ENCODE results near the gene MAGEF1. TPM values are rescaled to one million over a fixed set of nuclear protein-coding genes. Genes with fewer than 3 reads are reported as not detected.

MAGEF1 gene
- total RNA-seq, 1 experiment from 2014 or later = 59.1 TPM

DNA sequence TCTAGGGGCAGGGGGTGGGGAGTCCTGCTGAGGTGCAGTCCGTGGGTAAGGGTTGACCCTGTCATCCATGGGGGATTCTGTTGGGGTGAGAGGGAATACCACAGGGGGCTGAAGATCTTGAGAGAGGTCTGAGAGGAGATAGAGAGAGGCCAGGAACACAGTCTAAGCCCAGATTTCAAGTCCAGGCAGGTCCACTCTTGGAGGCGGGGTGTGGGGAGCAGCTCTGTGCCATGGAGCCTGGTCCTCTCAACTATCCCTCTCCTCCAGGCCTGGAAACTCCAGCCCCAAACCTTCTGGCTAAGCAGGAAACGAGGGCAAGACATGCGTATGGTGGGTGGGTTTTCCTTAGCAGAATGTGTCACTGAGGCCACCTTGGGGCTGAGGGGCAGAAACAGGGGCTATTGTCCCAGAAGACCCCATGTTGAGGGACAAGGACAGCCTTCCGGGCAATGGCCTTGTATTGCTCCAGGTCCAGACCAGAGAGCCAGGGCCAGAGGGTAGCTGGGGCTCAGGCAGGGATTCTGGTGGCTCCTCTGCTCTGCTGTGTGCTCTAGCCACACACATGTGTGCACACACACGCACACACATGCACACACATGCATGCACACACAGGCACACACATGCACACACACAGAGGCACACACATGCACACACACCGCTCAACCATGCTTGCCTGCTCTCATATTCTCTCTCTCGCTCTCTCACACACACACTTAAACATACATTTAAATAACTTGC lies 48.6 kb upstream of the MAGEF1 start:
- Histone ChIP-seq H3K4me1 (no peaks in the 10 kb centered on the region), H3K36me3 (ENCODE audit: control insufficient read depth, insufficient read depth, low read length) (no peaks in the 10 kb centered on the region), H3K9me3 (no peaks in the 10 kb centered on the region), H3K27me3 (replicated peaks; ENCODE audit: control insufficient read depth, insufficient read depth, low read length) (no peaks in the 10 kb centered on the region), H3K4me3 (ENCODE audit: low read depth, low read length) (no peak overlapping the region)
- Mint-ChIP-seq H3K4me1 (ENCODE audit: low read depth, unreplicated experiment) (peaks cover 8% of the 10 kb centered on the region), H3K4me3 (ENCODE audit: unreplicated experiment) (no peak overlapping the region), H3K27me3 (ENCODE audit: insufficient read depth, unreplicated experiment) (no peaks in the 10 kb centered on the region), H3K27ac (ENCODE audit: unreplicated experiment) (no peak overlapping the region), H3K9me3 (ENCODE audit: unreplicated experiment) (no peaks in the 10 kb centered on the region), H3K36me3 (ENCODE audit: insufficient read depth, unreplicated experiment) (no peaks in the 10 kb centered on the region)
- POLR2A ChIA-PET = no interaction called here
- TF ChIP-seq, protein P1, sequence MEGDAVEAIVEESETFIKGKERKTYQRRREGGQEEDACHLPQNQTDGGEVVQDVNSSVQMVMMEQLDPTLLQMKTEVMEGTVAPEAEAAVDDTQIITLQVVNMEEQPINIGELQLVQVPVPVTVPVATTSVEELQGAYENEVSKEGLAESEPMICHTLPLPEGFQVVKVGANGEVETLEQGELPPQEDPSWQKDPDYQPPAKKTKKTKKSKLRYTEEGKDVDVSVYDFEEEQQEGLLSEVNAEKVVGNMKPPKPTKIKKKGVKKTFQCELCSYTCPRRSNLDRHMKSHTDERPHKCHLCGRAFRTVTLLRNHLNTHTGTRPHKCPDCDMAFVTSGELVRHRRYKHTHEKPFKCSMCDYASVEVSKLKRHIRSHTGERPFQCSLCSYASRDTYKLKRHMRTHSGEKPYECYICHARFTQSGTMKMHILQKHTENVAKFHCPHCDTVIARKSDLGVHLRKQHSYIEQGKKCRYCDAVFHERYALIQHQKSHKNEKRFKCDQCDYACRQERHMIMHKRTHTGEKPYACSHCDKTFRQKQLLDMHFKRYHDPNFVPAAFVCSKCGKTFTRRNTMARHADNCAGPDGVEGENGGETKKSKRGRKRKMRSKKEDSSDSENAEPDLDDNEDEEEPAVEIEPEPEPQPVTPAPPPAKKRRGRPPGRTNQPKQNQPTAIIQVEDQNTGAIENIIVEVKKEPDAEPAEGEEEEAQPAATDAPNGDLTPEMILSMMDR (IDR thresholded peaks at IDR 0.05; ENCODE audit: insufficient read depth in 1 of 2, low read depth in 1 of 2, low read length in 1 of 2, severe bottlenecking in 1 of 2, unreplicated experiment in 1 of 2) = no peak
- intact Hi-C loops (cut with micrococcal nuclease; ENCODE audit: unreplicated experiment) = no loop called here
- CTCF ChIA-PET = no interaction called here
- no TSS peak for BruUV-seq (replicated peaks)
- no peak for DNase-seq

DNA sequence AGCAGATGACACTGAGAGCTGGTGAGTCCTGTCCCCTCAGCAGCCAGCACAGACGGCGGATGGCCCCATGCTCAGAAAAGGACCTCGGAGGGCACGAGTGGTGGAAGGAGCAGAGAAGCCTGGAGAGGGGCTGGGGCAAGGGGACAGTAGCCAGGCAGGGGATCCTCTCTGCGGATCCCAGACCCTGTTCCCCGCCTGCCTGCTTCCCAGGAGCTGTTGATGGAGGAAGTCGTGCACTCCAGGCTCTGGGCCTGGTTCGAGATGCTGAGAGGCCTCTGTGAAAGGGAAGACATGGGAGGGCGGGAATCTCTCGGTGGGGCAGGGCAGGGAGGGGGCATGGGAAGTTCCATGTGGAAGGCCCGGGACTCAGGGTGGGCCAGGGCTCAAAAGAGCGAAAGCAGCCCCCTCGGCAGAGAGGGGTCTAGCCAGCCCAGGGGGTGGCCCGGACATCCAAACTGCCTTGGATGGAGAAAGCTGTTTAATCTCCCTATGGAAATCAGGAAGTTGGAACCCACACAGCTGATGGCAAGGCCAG lies 47.9 kb upstream of the MAGEF1 start:
- no peak for DNase-seq
- H3K27ac Mint-ChIP-seq (ENCODE audit: unreplicated experiment) = no peak overlapping the region
- no peaks in the 10 kb centered on the region for H3K27me3 ChIP-seq (replicated peaks; ENCODE audit: control insufficient read depth, insufficient read depth, low read length)
- H3K36me3 ChIP-seq (ENCODE audit: control insufficient read depth, insufficient read depth, low read length) = no peaks in the 10 kb centered on the region
- ChIA-PET CTCF (no interaction called here), POLR2A (no interaction called here)
- H3K4me3 Mint-ChIP-seq (ENCODE audit: unreplicated experiment) = no peak overlapping the region
- no peak overlapping the region for H3K4me3 ChIP-seq (ENCODE audit: low read depth, low read length)
- no peaks in the 10 kb centered on the region for H3K9me3 Mint-ChIP-seq (ENCODE audit: unreplicated experiment)
- no peaks in the 10 kb centered on the region for H3K36me3 Mint-ChIP-seq (ENCODE audit: insufficient read depth, unreplicated experiment)
- no TSS peak for BruUV-seq (replicated peaks)
- peaks cover 8% of the 10 kb centered on the region for H3K4me1 Mint-ChIP-seq (ENCODE audit: low read depth, unreplicated experiment)
- intact Hi-C loops (cut with micrococcal nuclease; ENCODE audit: unreplicated experiment) = no loop called here
- H3K27me3 Mint-ChIP-seq (ENCODE audit: insufficient read depth, unreplicated experiment) = no peaks in the 10 kb centered on the region
- H3K9me3 ChIP-seq = no peaks in the 10 kb centered on the region
- no peaks in the 10 kb centered on the region for H3K4me1 ChIP-seq
- TF ChIP-seq, protein P1 (IDR thresholded peaks at IDR 0.05; ENCODE audit: insufficient read depth in 1 of 2, low read depth in 1 of 2, low read length in 1 of 2, severe bottlenecking in 1 of 2, unreplicated experiment in 1 of 2) = no peak

DNA sequence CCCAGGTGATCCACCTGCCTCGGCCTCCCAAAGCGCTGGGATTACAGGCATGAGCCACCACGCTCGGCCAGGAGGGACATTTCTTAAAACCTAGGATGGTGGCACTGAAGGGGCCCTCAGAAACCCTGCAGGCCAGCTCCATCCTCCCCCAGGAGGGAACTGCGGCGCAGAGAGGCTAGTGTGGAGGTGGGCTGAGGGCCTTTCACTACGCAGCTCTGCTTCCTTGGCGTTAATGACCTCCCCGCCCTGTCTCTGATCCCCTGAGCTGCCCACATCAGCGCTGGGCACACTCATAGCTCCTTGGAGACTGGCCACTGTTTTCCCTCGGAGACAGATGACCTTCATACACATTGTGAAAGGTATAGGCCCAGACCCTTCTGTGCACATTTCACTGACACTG lies 46.2 kb upstream of the MAGEF1 start:
- ChIA-PET CTCF (no interaction called here), POLR2A (no interaction called here)
- Mint-ChIP-seq H3K27ac (ENCODE audit: unreplicated experiment) (no peak overlapping the region), H3K4me1 (ENCODE audit: low read depth, unreplicated experiment) (peaks cover 8% of the 10 kb centered on the region), H3K9me3 (ENCODE audit: unreplicated experiment) (no peaks in the 10 kb centered on the region), H3K27me3 (ENCODE audit: insufficient read depth, unreplicated experiment) (no peaks in the 10 kb centered on the region), H3K36me3 (ENCODE audit: insufficient read depth, unreplicated experiment) (no peaks in the 10 kb centered on the region), H3K4me3 (ENCODE audit: unreplicated experiment) (no peak overlapping the region)
- Histone ChIP-seq H3K4me3 (ENCODE audit: low read depth, low read length) (no peak overlapping the region), H3K27me3 (replicated peaks; ENCODE audit: control insufficient read depth, insufficient read depth, low read length) (no peaks in the 10 kb centered on the region), H3K4me1 (no peaks in the 10 kb centered on the region), H3K9me3 (no peaks in the 10 kb centered on the region), H3K36me3 (ENCODE audit: control insufficient read depth, insufficient read depth, low read length) (no peaks in the 10 kb centered on the region)
- TF ChIP-seq, protein P1 (IDR thresholded peaks at IDR 0.05; ENCODE audit: insufficient read depth in 1 of 2, low read depth in 1 of 2, low read length in 1 of 2, severe bottlenecking in 1 of 2, unreplicated experiment in 1 of 2) = no peak
- intact Hi-C loops (cut with micrococcal nuclease; ENCODE audit: unreplicated experiment) = no loop called here
- no peak for DNase-seq
- no TSS peak for BruUV-seq (replicated peaks)
